ENCODE data around the gene PLK5.

GRCh38 chr19:1505012-1505411, 18.9 kb upstream of the PLK5 start:
- TF ChIP-seq CTCF (IDR thresholded peaks at IDR 0.05) = no peak
- TF ChIP-seq POLR2A (IDR thresholded peaks at IDR 0.05; ENCODE audit: low read depth) = no peak

All from esophagus muscularis mucosa (tissue), 3 donors.